D341Med (cell line): ENCODE measurements around the gene SLC15A3.
A peak's percentile ranks its signal among the peaks of the same experiment; 100 is the strongest.
"Not testable (repeated sequence)": the region's sequence is repeated elsewhere in the genome, so short reads cannot be mapped to it uniquely, and the experiment has no call there.

Experiments
- DNase-seq: peaks from one replicate; pipeline ENCODE4 v3.0.0; 2012; ENCODE audit warnings: low spot score

Gene SLC15A3

DNA sequence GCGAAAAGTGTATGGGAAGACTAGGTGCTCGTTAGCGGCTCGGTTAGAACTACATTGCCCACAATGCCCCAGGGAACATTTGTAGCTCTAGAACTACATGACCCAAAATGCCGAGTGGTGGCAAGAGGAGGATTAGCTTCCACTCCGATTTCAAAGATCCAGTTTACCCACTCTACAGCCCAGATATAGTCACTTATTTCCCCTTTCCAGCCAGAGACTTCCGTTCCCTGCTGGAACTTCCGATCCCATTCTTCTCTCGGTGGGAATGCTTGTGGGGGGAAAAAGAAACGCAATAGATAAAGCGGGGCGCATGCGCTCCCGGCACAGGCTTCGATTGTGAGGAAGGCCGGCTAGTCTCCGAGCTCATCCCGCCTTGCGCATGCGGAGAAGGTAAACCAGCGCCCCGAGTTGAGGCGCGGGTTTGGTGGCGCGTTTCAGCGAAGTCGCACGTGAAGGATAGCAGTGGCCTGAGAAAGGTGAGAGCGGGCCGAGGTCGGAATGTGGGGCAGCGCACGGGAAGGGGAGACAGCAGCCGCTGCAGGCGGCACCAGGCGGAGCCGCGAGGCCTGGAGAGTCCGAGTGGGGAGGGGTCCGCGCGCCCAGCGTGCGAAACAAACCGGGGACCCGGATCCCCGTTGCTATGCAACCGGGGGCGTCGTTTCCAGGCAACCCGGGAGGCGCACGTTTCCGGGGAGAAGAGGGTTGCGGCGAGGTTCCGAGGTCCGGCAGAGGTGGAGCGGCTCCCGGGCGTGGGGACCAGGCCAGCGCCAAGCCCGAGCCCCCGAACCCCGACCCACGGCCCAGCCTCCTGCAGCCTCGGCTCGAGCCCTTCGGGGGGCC is 38.0 kb downstream of the SLC15A3 start, which contains the start of gene TMEM109:
TMEM109 (plus strand) TSS at position 366 of the 840 bp plus-strand sequence. CDS start 5,536 bp downstream, outside the sequence.
- DNase-seq = peak; percentile 93

- no peak for DNase-seq
Measured at GRCh38 chr11:60912851-60913528, 39.0 kb downstream of the SLC15A3 start.

DNA sequence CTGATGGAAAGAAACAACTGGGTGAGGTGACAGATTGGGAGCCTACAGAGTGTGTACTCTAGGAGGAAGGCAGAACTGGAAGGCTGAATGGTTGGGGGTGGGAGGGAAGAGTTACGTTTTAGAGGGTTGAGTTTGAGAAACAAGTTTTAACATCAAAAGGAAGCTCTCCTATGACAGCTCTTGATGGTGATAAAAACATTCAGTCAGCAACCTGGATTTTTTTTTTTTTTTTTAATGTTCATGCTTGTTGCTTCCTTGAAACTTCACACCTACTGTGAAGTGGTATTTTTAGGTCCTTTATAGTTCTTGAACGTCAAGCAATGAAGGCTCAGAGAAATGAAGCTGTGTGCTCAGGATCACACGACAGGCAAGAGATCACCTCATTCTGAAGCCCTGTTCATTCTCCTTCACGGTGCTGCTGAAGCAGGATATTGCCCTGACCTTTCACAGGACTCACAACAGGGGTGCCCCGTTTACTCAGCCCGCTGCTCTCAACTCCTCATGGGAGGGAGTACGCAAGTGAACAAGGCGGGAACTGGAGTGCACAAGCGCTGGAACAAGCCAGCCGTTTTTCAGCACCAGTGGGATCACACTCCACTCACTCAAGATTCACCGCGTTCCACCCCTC is 39.6 kb downstream of the SLC15A3 start:
- DNase-seq = no peak

DNA sequence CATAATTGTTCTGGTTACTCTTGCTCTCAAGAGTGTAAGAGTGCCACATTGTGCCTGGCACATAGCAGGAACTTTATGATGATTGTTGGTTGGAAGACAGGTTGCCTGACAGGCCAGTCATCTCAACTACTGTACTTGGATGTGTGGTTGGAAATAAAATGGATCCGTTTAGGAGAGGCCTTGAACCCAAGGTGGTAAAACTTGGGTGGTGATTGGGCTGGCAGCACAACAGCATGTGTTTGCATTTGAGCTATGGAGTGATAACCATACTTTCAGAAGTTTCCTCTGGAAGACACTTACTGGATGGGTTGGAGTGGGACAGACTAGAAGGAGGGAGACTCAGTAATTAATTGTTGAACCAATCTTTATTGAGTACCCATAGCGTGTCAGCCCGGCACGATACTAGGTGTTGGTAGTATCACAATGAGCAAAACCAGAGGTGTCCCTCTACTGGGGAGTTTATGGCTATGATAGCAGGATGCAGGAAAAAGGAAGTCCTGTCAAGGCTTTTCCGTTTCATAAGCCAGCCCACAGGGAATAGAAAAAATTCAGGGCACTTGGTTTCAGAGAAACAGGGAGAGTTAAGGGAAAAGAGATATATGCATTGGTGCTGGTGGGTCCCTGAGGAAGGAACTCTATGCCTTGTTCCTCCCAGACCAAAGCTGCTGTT is 41.1 kb downstream of the SLC15A3 start:
- DNase-seq = no peak

DNA sequence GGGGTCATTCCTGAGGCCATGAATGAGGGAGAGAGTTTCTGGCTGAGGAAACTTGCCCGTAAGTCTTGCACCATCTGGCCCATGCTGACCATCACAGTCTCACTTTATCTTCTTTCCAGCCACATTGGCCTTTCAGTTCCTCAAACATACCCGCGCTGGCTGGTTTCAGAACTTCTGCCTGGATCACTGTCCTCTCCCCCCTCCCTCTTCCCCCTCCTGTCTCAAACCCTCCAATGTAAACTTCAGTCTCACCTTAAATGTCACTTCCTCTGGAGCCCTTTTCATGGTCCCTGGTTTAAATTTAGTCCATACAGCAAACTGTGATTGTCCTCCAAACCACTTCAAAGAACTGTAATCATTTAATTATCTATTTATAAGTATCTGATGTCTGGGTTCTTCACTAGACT is 41.7 kb downstream of the SLC15A3 start:
- no peak for DNase-seq

DNA sequence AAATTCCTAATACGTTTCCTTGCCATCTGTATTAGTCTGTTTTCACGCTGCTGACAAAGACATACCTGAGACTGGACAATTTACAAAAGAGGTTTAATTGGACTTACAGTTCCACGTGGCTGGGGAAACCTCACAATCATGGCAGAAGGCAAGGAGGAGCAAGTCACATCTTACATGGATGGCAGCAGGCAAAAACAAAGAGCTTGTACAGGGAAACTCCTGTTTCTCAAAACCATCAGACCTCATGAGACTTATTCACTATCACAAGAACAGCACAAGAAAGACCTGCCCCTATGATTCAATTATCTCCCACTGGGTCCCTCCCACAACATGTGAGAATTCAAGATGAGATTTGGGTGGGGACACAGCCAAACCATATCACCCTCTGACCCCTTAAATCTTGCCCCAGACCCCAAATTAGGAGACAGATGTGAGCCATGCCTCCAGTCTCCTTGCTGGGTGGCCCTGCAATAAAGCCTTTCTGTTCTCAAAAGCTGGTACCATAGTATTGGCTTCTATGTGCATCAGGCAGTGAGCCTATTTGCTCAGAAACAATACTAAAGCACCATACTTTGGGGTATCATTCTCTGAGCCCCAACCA is 42.2 kb downstream of the SLC15A3 start:
- not testable (repeated sequence) for DNase-seq

DNA sequence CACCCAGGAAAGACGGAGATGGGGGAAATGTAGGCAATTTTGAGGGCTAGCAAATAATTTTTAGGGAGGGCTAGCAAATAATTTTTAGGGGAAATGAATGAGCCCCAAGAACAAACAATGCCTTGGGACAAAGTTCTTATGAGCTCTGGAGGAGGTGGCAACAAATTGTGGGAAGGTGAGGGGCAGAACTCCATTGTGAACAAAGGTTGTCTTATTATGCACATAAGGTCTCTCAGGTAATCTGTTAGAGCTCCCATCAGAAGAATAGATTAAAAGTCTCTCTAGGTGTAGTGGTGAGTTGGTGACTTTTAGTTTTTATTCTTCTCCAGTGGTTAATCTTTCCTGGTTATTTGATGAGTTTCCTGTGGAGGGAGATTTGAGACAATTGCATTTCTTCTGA is 43.2 kb downstream of the SLC15A3 start:
- DNase-seq = no peak

GRCh38 chr11:60906132-60906972 is 45.6 kb downstream of the SLC15A3 start, which contains the start of gene PRPF19:
TSS of gene PRPF19 (minus strand) at chr11:60906585. CDS start at chr11:60906382, 203 bp downstream.
- peak; percentile 96 for DNase-seq

DNA sequence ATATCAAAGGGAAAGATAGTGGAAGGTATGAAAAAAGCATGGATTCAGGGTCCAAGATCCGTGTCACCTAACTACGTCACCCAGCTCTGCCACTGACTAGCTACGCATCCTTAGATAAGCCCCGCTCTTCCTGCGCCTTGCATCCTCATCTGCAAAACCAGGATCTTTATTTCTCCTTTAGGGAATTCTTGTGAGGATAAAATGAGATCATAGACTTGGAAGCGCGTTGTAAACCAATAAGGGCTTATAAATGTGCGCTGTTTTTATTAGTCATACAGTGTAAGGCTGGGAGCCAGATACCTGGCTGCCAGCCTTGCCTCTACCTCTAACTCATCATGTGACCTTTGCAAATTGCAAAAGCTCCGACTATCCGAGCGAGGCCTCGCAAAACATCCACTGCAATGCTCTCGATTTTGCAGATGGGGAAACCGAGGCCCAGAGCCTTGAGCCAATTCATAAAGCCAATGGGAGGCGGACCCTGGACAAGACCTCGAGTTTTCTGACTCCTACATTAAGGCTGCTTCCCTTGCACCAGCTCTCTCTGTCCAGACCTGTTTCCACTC is 46.3 kb downstream of the SLC15A3 start:
- no peak for DNase-seq

GRCh38 chr11:60905047-60905446 is 46.9 kb downstream of the SLC15A3 start:
- no peak for DNase-seq

DNA sequence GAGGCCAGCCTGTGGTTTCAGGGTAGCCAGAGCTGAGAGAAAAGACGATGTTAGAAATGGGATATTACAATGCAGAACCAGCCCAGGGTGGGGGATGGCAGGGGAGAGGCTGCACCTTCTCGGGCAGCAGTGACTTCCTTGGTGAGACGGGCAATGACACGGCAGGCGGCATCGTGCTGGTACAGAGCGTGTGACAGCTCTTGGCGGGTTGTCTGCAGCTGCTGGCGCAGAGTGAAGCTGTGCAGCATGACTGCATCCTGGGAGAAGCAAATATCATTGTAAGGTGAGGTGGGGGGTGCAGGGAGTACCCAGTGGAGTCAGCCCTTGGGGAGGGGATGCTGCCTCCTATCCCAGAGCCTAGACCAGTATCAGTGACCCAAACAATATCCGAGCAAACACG is 49.4 kb downstream of the SLC15A3 start:
- no peak for DNase-seq

- DNase-seq = no peak
Measured at GRCh38 chr11:60900673-60901404, 51.1 kb downstream of the SLC15A3 start.

GRCh38 chr11:60899977-60900376 is 52.0 kb downstream of the SLC15A3 start:
- DNase-seq = no peak

DNA sequence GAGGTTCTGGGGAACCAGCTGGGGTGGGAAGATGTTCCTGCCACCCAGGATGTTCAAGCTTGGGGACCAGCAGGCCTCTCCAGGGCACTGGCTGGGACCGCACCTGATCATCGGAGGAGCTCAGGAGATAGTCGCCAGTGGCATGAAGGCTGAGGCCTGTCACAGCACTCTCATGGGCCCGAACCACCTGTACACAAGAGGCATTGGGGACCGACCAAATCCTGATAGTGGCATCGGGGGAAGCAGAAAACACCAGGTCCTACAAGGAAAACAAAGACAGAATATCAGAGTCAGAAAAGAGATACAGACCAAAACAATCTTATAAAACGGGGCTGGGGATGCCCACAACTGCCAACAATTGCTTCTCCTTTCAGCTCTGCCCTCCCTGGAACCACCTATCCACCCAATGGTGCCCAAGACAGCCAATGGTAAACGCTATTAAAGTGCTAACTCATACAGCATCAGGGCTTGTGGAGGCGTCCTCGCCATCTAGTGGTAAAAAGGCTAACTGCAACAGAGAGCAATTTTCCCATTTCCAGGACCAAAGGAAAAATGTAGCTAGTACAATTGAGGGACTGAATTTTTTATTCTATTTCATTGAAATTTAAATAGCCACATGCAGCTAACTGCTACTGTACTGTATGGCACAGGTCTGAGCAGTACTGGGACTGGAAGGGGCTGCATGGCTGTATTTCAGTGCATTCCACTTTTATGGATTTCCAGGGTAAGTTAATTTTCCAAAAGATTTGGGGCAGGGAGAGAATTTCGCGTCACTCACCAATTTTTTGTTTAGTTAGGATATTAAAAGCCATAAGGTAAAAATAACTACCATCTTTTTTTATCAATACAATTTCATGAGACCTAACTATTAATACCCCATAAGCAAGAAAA is 52.7 kb downstream of the SLC15A3 start:
- peak; percentile 72 for DNase-seq

DNA sequence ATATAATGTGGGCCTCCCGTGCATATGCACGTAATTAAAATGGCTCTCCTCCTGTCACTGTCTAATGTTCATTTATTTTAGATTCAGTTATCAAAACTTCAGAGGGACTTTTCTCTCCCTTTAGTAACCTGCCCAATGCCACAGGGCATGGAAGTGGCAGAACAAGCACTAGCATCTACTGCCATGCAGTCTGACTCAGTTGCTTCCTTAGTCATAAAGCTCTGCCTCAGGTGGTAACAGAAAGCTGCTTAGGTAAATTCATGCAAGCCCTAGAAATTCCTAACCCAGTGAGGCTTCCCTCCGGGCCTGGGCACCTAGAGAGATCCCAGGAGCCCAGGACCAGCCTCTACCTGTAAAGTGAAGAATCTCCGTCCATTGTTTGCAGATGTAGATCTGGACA is 54.5 kb downstream of the SLC15A3 start:
- DNase-seq = no peak

GRCh38 chr11:60895687-60896086 is 56.3 kb downstream of the SLC15A3 start:
- DNase-seq = no peak

DNA sequence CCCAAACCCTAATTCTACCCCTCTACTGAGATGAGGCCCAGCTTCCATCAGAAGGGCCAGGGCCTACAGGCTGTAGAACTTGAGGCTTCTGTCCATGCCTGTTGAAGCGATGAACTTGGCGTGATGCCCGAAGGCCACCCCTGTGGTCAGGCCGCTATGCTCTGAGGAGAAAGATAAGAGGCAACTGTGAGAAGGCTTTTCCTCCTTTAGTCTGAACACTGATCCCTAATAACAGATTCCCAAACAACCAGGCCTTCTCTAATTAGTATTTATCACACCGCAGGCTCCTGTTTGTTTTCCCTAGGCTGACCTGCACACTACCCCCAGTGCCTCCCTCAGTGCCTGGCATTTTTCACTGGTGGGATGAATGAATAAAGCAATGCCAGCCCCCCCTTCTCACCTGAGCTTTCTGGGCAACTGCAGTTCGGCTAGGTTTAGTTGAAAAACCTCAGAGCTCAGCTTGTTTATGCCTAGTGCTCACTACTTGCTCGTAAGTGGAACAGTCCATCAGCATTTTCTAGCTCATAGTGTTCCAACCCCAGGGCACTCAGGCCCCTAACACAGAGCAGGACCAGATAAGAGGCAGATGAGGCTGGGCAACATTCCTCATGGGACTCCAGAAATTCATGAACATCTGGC is 60.8 kb downstream of the SLC15A3 start:
- DNase-seq = no peak

GRCh38 chr11:60890696-60891095 is 61.3 kb downstream of the SLC15A3 start:
- DNase-seq = no peak
